Activated B cell treated with CpG ODN at 0.5 μM for 24 hours (primary cell): ENCODE data around the gene LPAR3. TPM values are rescaled to one million over a fixed set of nuclear protein-coding genes. Genes with fewer than 3 reads are reported as not detected.

Source experiments
- ATAC-seq: fragments of 200-7000 bp; cut with Tn5 transposase; one replicate; pipeline ENCODE4 v1.10.0; 2021; ENCODE audit warnings: low read depth, mild to moderate bottlenecking, moderate library complexity
- CTCF ChIA-PET: fragments of 350-600 bp; sonication (Branson Sonifier 250); formaldehyde crosslinking; loops from one replicate; lab custom pipeline; 2021; ENCODE audit warnings: antibody characterized with exemption; lab: Charles Lee
- POLR2A ChIA-PET: fragments of 350-600 bp; sonication (Branson Sonifier 250); formaldehyde crosslinking; loops from one replicate; lab custom pipeline; 2021; ENCODE audit warnings: antibody characterized with exemption; lab: Charles Lee
- DNase-seq: peaks from one replicate; pipeline ENCODE4 v3.0.0; 2022
- H3K27ac Mint-ChIP-seq: one replicate; pipeline ENCODE4 v1.8.0; 2020; ENCODE audit warnings: mixed read lengths
- H3K27me3 Mint-ChIP-seq: one replicate; pipeline ENCODE4 v1.8.0; 2021; ENCODE audit warnings: mixed read lengths
- H3K36me3 Mint-ChIP-seq: one replicate; pipeline ENCODE4 v1.8.0; 2021; ENCODE audit warnings: low read depth, mixed read lengths
- H3K4me1 Mint-ChIP-seq: one replicate; pipeline ENCODE4 v1.8.0; 2021; ENCODE audit warnings: mixed read lengths
- H3K4me3 Mint-ChIP-seq: one replicate; pipeline ENCODE4 v1.8.0; 2020; ENCODE audit warnings: mild to moderate bottlenecking, mixed read lengths
- H3K9me3 Mint-ChIP-seq: one replicate; pipeline ENCODE4 v1.8.0; 2020; ENCODE audit warnings: mixed read lengths
- intact Hi-C: fragments of 100-400 bp; cut with micrococcal nuclease; formaldehyde crosslinking; loops from one replicate; pipeline ENCODE4 v1.15.1; 2024
- total RNA-seq: library from RNA; stranded (reverse); gene quantifications from 2 replicates; pipeline ENCODE4 v1.2.3, GENCODE V29; 2022
- TF ChIP-seq, protein P1 (sequence below): fragments of 200-600 bp; IDR thresholded peaks from one replicate; pipeline ENCODE4 v1.8.0; 2022; ENCODE audit warnings: antibody characterized with exemption, mild to moderate bottlenecking

LPAR3 gene
- total RNA-seq, 1 donor from 2014 or later, result 0.62 TPM

DNA sequence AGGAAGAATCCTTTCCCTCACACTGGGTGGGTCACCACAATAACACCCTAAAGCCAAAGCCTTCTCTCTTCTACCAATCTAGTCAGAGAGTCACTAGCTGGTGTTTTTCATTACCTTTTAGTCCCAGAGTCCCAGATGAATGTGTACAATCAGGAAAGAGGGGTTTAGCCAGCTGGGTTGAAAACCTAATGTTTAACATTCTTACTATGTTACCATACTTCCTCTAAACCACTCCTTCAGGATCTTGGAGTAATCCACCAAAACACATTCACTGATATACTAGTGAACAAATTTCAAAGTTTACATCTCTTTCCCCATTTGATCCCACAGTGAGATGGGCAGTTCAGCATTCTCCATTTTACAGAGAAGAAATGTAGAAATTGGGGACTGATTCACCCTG, 9.7 kb downstream of the LPAR3 start:
- TF ChIP-seq, protein P1, sequence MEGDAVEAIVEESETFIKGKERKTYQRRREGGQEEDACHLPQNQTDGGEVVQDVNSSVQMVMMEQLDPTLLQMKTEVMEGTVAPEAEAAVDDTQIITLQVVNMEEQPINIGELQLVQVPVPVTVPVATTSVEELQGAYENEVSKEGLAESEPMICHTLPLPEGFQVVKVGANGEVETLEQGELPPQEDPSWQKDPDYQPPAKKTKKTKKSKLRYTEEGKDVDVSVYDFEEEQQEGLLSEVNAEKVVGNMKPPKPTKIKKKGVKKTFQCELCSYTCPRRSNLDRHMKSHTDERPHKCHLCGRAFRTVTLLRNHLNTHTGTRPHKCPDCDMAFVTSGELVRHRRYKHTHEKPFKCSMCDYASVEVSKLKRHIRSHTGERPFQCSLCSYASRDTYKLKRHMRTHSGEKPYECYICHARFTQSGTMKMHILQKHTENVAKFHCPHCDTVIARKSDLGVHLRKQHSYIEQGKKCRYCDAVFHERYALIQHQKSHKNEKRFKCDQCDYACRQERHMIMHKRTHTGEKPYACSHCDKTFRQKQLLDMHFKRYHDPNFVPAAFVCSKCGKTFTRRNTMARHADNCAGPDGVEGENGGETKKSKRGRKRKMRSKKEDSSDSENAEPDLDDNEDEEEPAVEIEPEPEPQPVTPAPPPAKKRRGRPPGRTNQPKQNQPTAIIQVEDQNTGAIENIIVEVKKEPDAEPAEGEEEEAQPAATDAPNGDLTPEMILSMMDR, result no peak
- Mint-ChIP-seq H3K9me3 (no peaks in the 10 kb centered on the region), H3K4me3 (no peak overlapping the region), H3K4me1 (no peaks in the 10 kb centered on the region), H3K27ac (no peak overlapping the region), H3K36me3 (no peaks in the 10 kb centered on the region), H3K27me3 (peaks cover 7% of the 10 kb centered on the region)
- no peak for ATAC-seq
- no peak for DNase-seq
- ChIA-PET CTCF (no interaction called here), POLR2A (no interaction called here)
- intact Hi-C loops, result no loop called here

DNA sequence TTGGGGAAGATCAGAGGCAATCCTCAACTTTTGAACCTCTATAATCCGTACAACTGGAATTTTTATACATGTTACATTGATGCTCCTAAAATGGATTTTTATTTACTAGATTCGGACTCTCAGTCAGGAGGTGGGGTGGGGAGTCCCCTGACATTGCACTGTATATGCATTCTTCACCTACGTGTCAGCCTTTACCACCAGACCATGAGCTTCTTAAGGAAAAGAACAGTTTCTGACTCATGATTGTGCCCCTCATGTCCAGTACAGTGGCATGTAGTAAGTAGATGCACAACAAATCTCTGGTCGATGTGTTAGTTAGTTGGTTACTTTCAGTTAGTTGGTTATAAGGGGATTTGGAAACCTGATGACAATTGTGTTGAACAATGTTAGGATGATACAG, 15.4 kb downstream of the LPAR3 start:
- Mint-ChIP-seq H3K4me3 (no peak overlapping the region), H3K27me3 (peaks cover 19% of the 10 kb centered on the region), H3K4me1 (no peaks in the 10 kb centered on the region), H3K9me3 (no peaks in the 10 kb centered on the region), H3K36me3 (no peaks in the 10 kb centered on the region), H3K27ac (no peak overlapping the region)
- ChIA-PET POLR2A (no interaction called here), CTCF (no interaction called here)
- no peak for ATAC-seq
- intact Hi-C loops, result no loop called here
- TF ChIP-seq, protein P1, result no peak
- no peak for DNase-seq

DNA sequence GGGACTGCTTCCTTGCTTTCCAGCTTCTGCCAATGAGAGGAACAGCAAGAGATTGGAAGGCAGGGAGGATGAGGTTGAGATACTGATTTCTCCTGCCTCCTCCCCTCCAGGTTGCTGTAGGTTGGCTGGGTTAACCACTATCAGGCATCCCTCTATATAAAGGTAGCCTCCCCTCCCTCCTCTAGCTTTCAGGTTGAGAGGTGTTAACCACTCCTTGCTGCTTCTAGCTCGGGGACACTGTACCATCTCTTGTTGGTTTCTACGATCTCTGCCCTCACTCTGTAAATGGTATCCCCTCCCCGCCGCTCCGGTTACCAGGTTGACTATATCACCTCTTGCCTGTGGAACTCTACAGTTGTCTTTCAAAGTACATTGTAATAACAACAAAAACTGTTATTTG, 16.7 kb downstream of the LPAR3 start:
- H3K4me1 Mint-ChIP-seq, result no peaks in the 10 kb centered on the region
- H3K27ac Mint-ChIP-seq, result no peak overlapping the region
- peaks cover 19% of the 10 kb centered on the region for H3K27me3 Mint-ChIP-seq
- H3K36me3 Mint-ChIP-seq, result no peaks in the 10 kb centered on the region
- ATAC-seq (no peak), DNase-seq (no peak)
- POLR2A ChIA-PET, result no interaction called here
- TF ChIP-seq, protein P1, result no peak
- intact Hi-C loops, result no loop called here
- no peak overlapping the region for H3K4me3 Mint-ChIP-seq
- H3K9me3 Mint-ChIP-seq, result no peaks in the 10 kb centered on the region
- CTCF ChIA-PET, result no interaction called here

DNA sequence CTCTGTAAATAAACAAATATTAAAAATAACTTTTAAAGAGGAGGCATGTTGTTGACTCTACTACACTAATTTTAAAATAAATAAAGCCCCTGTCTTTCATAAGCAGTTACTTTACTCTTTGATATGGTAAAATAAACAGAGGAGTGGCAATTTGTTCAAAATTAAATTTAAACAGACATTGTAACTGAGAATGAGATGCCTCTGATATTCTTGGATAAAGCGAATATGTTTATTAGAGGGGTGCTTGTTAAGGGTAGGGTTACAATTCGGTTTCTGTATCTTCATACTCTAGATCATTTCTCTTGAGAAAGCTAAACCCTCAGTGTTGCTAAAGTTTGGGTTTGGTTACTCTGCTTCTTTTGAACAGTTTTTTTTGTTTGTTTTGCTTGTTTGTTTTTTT, 19.6 kb downstream of the LPAR3 start:
- ATAC-seq, result no peak
- Mint-ChIP-seq H3K27me3 (peaks cover 18% of the 10 kb centered on the region), H3K9me3 (no peaks in the 10 kb centered on the region), H3K4me1 (no peaks in the 10 kb centered on the region), H3K36me3 (no peaks in the 10 kb centered on the region), H3K4me3 (no peak overlapping the region), H3K27ac (no peak overlapping the region)
- TF ChIP-seq, protein P1, result no peak
- no peak for DNase-seq
- POLR2A ChIA-PET, result no interaction called here
- intact Hi-C loops, result no loop called here
- CTCF ChIA-PET, result no interaction called here

DNA sequence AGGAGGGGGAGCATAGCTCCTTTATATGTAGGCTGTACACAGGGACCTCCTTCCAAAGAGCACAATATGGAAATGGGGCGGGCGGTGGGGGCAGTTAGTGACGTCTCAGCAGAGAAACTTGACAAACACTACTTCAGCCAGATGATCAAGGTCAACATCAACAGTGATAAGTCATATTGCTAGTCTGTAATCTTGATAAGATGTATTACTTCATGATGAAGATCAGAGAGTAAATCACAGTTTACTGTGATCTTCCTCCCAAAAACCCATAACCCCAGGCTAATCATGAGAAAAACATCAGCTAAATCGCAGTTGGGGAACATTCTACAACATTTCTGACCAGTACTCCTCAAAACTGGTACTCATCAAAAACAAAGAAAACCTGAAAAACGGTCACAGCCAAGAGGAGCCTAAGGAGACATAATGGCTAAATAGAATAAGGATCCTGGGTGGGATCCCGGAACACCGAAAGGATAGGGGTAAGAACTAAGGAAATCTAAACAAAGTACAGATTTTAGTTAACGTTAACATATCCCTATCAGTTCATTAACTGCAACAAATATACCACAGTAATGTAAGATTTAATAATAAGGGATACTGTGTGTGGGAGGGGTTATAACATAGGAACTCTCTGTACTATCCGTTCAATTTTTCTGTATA, 20.2 kb downstream of the LPAR3 start:
- intact Hi-C loops, result no loop called here
- DNase-seq, result no peak
- Mint-ChIP-seq H3K36me3 (no peaks in the 10 kb centered on the region), H3K9me3 (no peaks in the 10 kb centered on the region), H3K4me1 (no peaks in the 10 kb centered on the region), H3K27me3 (peaks cover 14% of the 10 kb centered on the region), H3K4me3 (no peak overlapping the region), H3K27ac (no peak overlapping the region)
- ChIA-PET POLR2A (no interaction called here), CTCF (no interaction called here)
- TF ChIP-seq, protein P1, result no peak
- no peak for ATAC-seq
